Left forelimb (tissue), 1 donor: Measurements from ENCODE around the gene PTGIS.
"Not testable (repeated sequence)": the region's sequence is repeated elsewhere in the genome, so short reads cannot be mapped to it uniquely, and the experiment has no call there.

Experiments
- DNase-seq: peaks from one replicate; pipeline ENCODE4 v3.0.0-alpha.2; 2018; ENCODE audit warnings: low spot score

PTGIS gene

DNA sequence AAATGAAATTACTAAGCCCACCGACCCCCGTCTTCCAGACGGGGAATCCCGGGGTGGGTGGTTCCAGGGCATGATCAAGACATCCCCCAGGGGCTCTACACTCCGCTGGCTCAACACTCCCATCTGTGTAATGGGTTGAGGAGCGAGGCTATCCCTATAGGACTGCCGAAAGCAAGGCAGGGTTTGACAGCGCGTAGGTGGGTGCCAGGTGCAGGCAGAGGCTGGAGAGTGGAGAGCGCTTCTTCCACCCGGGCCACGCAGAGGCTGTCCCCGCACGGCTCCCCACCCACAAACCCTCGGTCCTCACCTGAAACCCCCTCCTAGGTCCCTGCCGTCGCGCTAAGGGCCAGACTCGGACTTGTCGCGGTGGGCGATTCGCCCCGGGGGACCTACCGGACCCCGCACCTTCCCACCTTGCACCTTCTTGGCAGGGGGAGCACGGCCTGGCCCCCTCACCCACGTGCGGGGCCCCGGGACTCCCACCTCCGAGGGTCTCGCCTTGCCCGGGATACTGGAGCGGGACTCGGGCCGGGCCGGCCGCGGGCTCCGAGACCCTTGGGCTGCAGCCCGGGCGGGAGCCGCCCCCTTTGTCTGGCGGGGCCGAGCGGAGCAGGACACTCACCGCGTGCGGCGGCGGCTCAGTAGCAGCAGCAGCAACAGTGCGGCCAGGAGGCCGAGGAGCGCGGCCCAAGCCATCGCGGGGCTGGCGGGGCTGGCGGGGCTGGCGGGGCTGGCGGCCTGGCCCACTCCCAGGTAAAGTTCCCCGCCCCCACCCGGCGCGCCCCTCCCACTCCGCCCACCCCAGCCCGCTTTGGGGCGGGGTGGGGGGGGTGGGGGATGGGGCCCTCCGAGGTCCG lies at the start of gene PTGIS:
Gene PTGIS (minus strand): TSS at position 717 of the 857 bp plus-strand sequence. CDS start 21 bp downstream, at position 696.
- peak; percentile 78 for DNase-seq

DNA sequence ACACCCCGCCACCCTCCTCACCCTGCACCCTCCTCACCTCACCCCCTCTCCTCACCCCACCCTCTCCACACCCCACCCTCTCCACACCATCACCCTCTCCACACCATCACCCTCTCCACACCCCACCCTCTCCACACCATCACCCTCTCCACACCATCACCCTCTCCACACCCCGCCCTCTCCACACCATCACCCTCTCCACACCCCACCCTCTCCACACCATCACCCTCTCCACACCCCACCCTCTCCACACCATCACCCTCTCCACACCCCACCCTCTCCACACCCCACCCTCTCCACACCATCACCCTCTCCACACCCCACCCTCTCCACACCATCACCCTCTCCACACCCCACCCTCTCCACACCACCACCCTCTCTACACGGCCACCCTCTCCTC lies 49.5 kb upstream of the PTGIS start:
- not testable (repeated sequence) for DNase-seq

DNA sequence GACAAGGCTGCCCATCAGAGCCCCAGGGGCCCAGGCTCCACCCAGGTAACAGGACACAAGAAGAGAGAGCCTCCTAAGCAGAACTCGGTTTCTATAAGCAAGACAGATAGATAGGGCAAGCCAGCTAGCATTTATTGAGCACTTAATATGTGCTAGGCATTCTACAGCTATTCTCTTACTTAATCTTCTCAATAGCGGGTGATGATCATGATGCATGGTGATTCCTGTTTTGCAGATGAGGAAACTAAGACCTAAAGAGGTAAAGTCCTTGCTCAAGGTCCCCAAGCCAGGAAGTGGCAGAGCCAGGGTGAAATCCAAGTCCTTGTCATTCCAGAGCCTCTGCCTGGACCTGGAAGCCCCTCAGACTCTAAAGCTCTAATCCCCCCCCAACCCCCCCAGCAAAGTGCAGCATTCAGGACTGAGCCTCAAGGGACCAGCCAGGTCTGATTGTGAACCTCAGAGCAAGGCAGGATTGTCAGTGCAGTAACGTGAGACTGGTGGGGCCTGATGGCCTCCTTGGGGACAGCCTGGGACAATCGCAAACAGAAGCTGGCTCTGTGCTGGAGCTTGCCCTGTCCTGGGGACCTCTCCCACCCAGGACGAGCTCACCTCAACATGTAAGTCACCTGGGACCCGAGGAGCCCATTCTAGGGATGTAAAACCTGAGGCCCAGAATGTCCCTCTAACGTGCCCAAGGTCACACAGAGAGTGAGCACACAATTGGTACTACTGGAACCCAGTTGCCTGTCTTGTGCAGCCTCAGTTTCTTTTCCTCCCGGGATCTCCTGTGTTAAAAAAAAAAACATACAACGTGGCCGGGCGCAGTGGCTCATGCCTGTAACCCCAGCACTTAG lies 48.4 kb upstream of the PTGIS start:
- DNase-seq = no peak

DNA sequence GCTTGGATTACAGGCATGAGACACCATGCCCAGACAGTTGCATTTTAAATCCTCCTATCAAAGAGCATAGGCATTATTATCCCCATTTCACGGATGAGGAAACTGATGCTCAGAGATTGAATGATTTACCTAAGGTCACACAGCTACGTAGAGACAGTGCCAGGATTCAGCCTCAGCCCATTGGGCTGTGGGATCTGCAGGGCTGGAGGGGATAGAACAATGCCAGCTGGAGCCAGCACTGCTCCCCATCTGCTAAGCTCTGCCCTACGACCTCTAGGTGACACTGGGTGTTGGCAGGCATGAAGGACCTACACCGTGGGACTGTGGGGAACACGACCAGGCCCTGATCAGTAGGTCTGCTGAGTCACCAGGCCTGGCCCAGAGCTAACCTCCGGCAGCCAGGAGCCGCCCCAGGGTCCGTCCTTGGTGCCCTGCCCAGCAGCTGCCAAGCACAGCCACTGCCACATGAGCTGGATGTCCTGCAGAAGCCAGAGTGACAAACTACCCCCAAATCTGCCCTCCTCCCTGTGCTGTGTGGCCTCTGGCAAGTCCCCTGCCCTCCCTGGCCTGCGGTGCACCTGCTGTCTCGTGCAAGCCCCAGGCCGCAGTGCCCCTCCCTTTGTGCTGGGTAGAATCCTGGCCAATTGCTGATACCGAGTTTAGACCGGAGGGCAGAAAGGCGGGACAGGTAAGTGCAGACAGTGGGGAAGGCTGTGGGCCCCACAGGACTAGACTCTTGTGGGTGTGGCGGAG lies 47.6 kb upstream of the PTGIS start:
- no peak for DNase-seq

DNA sequence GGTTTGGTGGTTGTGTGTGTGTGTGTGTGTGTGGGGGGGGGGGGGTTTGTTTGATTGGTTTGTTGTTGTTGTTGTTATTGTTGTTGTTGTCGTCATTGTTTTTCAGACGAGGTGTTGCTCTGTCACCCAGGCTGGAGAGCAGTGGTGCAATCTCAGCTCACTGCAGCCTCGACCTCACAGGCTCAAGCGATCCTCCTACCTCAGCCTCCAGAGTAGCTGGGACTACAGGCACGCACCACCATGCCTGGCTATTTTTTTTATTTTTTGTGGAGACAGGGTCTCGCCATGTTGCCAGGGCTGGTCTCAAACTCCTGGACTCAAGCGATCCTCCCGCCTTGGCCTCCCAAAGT lies 47.1 kb upstream of the PTGIS start:
- not testable (repeated sequence) for DNase-seq

DNA sequence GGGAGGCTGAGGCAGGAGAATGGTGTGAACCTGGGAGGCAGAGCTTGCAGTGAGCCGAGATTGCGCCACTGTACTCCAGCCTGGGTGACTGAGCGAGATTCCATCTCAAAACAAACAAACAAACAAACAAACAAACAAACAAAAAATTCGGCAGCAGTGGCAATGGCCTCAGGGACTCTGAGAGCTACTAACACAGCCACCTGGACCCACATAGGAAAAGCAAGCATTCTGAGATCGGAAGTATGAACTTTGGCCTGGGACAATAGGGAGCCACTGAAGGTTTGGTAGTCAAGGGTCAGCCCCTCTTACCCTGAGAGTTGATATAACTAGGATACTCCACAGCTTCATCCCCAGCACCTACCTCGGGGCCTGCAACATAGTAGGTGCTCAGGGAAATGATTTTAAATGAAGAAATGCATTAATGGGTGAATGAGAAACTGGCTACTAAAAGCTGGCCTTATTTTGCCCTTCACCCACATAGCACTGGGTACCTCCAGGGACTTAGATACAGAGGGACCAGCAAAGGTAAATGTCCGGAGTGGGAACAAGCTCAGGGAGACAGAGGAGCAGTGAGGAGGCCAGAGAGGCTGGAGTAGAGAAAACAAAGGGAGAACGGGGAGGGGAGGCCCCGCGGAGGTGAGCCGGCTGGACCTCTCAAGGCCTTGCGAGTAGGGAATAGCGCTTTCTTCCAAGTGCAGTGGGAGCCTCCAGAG lies 46.6 kb upstream of the PTGIS start:
- DNase-seq = no peak

DNA sequence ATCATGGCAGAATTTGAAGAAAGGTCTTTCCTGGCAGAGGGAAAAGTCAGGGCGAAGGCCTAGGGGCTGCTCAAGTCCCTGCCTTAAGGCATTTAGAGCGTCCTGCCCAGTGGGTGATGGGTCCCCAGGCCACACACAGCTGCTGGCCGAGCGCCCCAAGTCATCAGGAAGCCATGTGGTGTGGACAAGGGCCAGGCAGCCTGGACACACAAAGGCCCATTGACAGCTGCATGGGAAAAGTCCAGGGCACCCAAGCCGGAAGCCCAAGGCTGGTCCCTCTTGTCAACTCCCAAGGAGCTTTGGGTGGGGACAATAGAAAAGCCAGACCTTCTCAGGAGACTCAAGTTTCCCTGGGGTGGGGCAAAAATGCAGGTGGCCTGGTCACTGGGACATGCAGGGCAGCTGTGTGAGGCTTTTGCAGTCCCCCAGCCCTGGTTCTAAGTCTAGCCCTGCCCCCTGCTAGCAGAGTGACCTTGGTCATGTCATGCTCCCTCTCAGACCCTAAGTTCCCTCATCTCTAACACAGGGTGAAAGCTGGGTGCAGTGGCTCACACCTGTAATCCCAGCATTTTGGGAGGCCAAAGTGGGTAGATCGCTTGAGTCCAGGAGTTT lies 44.3 kb upstream of the PTGIS start:
- no peak for DNase-seq

DNA sequence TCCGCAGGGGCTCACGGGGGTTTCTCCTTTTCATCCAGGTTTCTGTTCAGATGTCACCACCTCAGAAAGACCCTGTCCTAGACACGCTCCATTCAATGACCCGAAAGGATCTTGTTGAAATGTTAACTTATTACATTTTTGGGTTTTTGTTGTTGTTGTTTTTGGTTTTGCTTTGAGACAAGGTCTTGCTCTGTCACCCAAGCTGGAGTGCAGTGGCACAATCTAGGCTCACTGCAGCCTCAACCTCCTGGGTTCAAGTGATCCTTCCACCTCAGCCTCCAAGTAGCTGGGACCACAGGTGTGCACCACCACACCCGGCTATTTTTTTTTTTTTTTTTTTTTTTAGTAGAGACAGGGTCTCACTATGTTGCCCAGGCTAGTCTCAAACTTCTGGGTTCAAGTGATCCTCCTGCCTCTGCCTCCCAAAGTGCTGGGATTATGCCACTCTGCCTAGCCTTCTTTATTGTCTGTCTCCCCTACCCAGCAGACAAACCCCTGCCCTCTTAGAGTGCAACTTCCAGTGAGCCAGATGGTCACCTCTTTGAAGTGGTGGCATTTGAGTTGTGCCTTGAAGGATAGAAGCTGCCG lies 43.7 kb upstream of the PTGIS start:
- DNase-seq = not testable (repeated sequence)

DNA sequence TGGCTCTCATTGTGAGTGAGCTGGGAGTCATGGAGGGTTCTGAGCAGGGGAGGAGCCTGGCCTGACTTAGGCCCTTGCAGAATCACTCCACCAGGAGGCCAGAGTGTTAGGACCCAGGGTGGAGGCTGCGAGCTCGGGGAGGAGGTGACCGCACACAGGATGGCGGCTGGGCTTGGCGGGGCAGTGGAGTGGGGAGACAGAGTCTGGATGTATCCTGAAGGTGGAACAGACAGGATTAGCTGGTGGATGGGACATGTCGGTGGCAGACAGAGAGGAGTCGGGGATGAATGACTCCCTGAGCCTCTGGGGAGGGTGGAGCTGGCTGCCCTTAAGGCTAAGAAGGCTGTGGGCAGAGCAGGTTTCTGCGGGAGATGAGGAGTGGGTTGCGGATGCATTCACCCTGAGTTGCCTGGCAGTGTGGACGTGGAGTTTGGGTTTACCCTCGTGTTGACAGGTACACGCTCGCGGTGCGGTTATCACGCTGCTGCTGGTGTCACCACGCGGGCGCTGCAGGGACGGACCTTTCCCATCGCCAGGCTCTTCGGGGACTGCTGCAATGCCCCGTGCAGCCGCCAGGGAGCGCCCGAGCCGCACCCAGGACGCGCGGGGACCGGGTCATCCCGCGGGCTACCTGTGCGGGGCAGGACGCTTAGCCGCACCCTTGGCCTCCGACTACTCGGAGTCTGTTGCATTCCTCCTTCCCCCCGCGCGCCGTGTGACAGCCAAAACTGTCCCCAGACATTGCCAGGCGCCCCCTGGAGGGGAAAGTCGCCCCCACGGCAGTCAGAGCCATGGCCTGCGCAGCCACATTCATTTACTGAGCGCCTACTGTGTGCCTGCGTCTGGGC lies 43.0 kb upstream of the PTGIS start:
- DNase-seq = no peak

DNA sequence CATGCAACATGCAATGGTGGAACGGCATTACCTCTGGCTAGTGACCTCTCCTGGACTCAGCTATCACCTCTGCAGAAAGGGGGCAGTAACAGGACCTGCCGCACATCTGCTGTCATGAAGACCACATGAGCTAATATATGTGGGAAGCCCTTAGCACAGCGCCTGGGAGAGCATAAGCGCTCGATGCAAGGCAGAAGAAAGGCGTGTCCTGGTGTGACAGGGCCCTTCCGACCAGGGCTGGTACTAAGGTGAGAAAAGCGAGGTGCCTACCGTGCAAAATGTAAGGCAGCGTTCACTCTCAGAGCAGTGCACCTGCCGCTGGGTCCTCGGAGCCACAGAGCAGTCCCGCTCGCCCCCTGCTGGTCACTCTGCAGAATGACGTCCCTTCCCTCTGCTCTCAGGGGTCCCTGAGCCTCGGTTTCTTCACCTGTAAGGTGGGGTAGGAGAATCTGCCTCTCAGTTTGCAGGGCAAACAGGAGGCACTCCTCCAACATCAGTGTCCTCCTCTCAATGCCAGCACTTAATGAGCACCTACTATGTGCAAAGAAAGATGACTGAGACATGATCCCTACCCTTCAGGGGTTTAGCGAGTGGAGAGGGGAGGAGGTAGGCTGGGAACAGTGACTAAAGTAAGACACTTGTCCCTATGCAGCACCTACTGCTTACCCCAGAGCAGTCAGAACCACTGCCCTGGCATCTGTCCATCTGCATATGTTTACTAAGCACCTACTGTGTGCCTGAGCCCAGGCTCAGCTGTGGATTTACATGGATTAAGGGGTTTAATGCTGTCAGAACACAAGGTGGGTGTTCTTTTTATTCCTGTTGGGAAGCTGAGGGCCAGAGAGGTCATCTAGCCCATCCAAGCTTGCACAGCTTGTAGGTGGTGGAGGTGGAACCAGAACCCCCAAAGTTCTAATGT lies 41.1 kb upstream of the PTGIS start:
- DNase-seq = peak; percentile 80

DNA sequence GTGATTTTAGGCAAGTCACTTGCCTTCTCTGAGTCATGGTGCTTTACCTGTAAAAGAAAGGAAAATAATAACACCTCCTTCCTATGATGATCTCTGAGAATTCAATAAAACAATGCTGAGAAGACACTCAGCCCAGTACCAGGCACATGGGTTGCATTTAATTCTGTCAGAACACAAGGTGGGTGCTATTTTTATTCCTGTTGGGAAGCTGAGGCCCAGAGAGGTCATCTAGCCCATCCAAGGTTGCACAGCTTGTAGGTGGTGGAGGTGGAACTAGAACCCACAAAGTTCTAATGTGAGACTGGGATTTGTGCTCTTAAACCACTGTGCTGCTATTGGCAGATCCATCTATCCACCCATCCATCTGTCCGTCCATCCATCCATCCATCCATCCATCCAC lies 39.6 kb upstream of the PTGIS start:
- DNase-seq = no peak

DNA sequence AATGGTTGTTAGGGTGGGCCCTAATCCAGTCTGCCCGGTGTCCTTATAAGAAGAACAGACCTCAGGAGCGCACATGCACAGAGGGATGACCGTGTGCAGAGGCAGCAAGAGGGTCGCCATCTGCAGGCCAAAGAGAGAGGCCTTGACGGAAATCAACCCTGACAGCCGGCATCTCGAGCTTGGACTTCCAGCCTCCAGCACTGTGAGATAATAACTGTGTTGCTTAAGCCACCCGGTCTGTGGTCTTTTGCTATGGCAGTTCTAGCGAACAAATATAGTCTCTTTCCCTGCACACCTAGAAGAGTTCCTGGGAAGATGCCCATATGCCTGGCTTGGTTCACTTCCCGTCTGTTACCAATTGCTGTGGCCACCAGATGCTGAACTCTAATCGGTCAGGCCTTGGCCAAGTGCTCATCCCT lies 35.3 kb upstream of the PTGIS start:
- DNase-seq = no peak

DNA sequence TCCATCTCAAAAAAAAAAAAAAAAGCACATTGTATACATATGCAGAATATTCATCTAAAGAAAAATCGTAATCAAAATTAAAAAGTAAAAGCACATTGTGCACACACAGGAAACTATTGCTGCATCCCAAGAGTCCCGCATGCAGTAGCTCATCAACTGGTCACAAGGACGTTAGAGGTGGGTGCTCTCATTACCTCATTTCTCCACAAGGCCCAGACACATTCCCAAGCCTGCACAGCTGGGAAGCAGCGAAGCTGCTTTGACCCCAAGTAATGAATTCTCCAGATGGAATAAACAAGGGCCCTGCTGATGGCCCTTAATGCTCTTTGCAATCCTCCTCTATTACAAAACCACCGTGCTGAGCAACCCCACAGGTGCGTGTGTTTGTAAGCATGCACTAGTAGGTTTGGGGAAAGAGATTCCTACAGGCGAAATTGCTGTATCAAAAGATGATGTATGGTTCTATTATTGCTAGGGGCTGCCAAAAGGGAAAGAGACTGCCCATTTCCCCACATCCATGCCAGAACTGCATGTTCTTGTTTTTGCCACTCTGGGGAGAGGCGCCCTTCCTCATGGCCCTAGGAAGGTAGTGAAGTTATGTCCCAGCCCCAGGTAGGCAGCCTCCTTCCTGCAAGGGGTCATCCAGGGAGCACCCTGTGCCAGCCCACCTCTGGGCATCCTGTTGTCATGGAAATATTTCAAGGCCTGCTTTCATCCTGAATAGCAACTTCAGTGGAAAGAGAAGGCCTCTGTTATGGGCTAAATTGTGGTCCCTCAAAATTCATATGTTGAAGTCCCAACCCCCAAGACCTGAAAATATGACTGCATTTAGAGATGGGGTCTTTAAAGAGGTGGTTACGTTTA lies 34.6 kb upstream of the PTGIS start:
- no peak for DNase-seq

DNA sequence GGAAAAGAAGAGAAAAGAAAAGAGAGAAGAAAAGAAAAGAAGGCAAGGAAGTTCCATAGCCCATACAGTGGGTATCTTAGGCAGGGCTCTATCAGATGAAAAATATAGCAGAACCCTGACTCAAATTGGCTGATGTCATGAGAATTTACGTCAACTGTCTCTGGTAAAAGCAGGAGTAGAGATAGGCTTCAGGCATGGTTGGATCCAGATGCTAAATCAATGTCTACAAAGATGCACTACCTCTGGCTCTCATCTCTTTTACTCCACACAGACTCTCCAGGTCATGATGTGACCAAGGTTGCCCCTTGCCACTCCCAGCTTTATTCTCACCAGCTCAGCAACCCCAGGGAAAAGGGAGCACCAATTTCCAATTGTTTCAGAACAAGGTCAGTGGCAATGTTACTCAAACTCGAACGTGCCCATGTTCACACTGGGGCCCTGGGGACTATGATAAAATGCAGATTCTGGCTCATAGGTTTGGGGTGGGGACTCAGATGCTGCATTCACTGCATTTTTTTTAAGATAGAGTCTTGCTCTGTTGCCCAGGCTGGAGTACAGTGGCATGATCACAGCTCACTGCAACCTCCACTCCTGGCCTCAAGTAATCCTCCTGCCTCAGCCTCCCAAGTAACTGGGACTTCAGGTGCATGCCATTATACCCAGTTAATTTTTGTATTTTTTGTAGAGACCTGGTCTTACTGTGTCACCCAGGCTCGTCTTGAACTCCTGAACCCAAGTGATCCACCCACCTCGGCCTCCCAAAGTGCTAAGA lies 33.4 kb upstream of the PTGIS start:
- no peak for DNase-seq

DNA sequence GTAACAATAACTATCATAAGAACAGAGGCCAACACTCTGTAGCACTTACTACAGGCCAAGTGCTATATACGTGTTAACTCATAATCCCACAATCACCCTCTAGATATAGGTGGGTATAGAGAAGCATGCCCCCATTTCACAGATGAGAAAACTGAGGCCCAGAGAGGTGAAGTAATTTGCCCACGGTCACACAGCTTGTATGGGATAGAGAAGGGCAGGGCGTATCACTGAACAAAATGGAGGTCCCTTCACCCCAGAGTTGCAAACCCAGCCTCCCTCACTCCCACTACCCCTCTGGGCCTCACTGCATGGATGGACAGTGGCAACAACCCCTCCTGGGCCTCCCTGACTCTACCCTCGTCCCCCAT lies 31.8 kb upstream of the PTGIS start:
- no peak for DNase-seq

DNA sequence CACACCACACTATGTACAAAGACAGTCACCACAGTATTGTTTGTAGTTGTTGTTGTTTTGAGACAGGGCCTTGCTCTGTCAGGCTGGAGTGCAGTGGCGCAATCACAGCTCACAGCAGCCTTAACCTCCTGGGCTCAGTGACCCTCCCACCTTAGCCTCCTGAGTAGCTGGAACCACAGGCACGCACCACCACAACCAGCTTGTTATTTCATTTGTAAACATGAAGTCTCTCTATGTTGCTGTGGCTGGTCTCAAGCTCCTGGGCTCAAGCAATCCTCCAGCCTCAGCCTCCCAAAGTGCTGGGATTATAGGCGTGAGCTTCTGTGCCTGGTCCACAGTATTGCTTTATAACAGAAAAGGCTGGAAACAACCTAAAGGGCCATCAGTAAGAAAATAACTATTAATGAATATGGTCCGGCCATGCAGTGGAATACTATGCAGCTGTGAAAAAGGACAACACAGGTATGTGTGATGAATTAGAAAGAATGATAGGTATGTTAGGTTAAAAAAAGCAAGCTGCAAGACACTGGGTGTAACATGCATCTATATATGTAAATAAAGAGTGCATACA lies 30.0 kb upstream of the PTGIS start:
- DNase-seq = no peak
